ENCODE results near the gene HMX2.
"Not testable (repeated sequence)": the region's sequence is repeated elsewhere in the genome, so short reads cannot be mapped to it uniquely, and the experiment has no call there.

HMX2 gene

DNA sequence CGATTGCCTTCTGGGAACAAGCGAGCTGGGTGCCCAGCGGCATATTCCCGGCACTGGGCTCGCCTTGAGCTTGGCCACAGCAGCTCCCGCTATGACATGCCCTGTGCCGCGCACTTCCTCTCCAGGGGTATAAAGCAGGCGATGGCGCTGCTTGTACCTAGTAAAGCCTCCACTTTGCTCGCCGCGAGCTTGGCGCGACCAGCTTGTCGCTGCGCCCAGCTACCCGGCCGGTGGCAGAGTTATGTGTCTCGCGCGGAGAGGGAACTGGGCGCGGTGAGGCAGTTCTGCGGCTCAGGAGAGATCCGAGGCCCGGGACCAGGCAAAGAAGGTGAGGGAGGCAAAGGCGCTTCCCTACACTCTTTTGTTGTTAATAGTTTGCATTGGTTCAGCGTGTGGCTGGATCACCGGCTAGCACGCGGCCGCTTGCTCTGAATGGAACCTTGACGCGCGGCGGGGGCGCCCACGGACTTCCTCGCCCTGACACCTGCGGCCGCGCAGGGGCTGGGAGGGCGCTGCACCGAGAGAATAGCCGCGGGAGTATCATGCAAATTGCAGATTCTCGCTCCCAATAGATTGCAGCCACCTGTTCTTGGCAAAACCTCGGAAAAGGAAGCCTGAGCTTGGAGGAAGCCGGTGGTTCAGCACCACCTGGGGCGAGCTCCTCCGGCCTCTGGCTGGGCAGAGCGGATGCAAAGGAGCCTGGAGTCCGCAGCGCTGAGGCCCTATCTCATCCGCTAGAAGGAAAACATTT lies 3.2 kb downstream of the HMX2 start:
- DNase-seq (ENCODE audit: low spot score): no peak

DNA sequence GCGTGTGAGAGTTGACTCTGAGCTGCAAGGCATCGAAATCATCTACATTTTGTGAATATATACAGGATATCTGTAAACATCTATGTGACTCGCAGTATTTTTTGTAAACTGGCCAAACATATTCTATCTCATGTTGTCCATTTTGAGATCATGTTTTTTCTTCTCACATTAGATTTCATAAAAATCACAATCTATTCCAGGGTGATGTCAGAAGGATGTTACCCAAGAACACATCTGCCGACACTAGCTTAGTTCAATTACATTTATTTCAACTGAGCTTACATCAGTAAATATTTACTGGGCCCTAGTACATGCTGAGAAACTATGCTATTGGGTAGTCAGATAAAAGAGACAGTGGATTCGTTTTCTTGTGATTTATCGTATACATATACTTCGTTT lies 3.8 kb downstream of the HMX2 start:
- DNase-seq (ENCODE audit: low spot score): no peak

DNA sequence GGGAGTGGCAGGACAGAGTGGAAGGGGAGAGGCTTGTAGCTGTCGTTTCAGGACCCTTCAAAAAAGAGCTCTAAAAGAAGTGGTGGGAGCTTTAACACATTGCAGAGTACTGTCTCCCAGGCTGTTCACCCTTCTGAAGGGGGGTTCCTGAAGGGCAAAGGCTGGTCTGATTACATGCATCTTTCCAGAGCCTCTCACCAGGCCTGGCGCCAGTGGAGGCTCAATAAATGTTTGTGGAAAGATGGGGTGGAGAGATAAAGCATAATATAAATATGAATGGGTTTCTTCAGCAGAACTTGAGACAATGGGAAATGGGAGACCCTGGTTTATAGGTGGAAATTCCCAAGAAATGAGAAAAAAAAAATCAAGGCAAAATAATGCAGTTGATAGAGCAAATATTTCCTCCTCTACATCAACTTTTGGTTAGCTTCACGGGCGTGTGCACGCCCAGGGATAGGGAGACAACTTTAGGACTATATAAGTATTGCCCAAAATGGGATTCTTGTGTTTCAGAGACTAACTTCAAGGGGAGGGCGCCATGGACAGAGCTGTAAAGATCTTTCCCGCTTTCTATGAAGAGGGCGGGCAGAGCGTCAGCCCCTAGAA lies 5.7 kb downstream of the HMX2 start:
- DNase-seq (ENCODE audit: low spot score): no peak

DNA sequence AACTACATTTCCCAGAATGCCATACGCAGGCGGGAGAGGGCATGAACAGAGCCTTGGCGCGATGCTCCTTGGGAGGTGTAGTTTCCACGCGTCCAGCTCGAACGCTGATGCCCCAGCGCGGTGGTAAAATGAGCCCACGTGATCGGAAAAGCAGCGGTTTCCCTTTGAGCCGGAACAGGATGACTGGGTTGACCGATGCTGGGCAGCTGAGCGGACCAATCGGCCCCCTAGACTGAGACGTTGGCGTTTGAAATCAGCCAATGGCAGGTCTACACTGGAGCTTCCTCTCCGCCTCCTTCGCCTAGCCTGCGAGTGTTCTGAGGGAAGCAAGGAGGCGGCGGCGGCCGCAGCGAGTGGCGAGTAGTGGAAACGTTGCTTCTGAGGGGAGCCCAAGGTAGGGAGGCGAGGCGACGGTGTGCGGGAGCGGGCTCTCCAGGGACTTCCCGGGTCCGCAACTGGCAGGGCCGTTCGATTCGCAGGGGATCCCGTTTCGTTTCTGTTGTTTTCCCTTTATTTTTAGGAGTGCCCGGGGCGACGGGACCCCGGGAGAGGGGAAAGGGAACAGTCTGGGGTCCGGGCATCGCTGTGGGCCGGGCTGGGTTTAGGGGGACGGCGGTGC lies 6.3 kb downstream of the HMX2 start, which contains the start of gene BUB3:
BUB3 (plus strand) TSS at position 311 of the 619 bp plus-strand sequence. CDS start 516 bp downstream, outside the sequence.
- DNase-seq (ENCODE audit: low spot score): peak; percentile 98

DNA sequence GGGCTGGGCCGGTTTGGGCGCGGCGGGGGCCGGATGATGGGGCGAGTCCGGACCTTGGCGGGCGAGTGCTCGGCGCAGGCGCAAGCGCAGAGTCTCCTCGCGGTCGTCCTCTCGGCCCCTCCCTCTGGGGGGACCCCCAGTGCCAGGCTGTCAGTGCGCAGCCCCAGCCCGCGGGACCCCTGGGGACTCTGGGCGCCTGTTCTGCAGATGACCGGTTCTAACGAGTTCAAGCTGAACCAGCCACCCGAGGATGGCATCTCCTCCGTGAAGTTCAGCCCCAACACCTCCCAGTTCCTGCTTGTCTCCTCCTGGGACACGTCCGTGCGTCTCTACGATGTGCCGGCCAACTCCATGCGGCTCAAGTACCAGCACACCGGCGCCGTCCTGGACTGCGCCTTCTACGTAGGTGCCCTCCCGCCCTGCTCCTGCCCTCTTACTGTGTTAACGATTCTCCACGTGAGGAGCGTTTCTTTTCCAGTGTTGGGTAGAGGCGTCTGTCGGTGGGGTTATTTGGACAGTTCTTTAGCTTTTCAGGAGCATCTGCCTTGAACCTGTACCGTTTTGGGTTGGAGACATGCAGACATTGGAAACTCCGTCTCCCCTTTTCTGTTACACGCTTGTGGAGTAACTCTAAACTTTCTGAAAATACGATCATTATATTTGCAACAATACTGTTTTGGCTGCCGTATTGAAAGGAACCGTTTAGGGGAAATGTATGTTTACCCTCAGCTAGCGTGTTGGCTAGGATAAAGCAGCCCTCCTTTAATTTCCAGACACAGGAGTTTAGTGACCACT lies 7.0 kb downstream of the HMX2 start:
- DNase-seq (ENCODE audit: low spot score): peak; percentile 85

DNA sequence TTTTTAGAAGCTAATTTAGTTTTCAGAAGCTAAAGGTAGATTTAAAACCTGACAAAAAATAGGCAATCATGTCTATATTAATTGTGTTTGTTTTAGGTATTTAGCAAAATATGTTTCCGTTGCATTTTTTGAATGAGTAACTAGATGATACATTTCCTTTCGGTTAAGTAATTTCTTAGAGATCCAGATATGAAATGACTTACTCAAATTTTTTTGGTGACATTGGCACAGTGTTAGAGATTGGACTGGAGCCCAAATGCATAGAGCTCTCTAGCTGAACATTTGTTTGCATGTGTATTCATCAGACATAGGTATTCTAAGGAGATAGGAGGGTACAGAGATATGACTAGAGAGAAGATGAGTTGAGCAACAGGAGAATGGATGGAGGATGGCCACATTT lies 8.1 kb downstream of the HMX2 start:
- DNase-seq (ENCODE audit: low spot score): no peak

DNA sequence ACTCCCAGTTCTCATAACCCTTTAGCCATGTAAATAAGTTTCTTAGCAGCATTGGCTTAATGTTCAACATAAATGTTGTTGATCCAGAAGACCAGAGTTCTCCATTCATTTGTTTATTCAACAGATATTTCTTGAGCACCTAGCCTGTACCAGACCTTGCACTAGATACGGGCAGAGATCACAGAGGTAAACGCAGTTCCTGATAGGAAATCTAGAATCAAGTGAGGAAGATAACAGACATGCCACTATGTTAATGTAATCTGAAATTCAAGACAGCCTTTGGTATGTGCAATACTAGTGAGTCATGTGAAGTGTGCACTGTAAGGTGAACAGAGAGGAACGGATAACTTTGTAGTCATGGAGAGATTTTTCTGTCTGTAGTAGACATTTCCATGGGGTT lies 9.3 kb downstream of the HMX2 start:
- DNase-seq (ENCODE audit: low spot score): no peak

DNA sequence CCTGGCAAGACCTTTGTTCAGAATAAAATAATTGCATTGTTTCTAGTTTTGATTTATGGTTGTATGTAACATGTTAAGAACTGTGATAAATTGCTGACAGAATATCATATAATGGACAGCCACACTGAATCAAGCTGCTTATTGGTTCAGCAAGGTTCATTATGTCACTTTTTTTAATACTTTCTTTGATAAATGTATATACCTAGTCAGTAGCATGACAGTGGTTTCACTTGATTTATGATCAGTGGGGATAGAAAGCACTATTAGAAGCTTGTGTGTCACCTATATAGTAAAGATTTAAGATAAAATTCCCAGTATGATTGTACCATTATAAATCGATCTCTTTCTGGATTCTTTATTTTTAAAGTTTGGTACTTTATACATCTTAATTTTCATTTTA lies 10.7 kb downstream of the HMX2 start:
- no peak for DNase-seq (ENCODE audit: low spot score)

DNA sequence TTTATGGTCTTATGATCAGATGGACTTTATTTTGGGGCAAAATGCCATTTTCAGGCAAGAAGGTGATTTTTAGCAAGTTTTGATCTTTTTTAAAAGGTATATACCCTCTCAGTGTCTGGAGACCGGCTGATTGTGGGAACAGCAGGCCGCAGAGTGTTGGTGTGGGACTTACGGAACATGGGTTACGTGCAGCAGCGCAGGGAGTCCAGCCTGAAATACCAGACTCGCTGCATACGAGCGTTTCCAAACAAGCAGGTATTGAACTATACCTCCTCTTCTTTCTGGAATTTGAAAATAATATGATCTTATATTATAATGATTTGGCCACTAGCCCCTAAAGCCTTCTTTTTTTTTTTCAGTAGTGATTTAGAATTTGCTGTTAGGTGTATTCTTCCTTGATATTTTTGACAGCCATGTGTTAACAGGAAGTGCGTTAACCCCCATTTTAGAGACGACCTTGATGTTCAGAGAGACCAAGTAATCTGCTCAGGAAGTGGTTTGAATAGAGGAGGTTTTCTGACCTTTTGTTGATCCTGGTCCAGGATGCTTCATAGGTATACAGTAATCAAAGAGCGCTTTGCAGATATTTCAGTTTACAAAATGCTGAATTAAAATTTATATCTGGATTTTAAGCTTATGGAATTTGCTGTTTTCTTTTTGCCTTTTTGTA lies 12.5 kb downstream of the HMX2 start:
- no peak for DNase-seq (ENCODE audit: low spot score)

DNA sequence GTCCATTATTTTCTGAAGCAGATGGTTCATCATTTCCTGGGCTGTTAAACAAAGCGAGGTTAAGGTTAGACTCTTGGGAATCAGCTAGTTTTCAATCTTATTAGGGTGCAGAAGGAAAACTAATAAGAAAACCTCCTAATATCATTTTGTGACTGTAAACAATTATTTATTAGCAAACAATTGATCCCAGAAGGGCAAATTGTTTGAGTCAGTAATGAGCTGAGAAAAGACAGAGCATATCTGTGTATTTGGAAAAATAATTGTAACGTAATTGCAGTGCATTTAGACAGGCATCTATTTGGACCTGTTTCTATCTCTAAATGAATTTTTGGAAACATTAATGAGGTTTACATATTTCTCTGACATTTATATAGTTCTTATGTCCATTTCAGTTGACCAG lies 16.4 kb downstream of the HMX2 start:
- no peak for DNase-seq (ENCODE audit: low spot score)

DNA sequence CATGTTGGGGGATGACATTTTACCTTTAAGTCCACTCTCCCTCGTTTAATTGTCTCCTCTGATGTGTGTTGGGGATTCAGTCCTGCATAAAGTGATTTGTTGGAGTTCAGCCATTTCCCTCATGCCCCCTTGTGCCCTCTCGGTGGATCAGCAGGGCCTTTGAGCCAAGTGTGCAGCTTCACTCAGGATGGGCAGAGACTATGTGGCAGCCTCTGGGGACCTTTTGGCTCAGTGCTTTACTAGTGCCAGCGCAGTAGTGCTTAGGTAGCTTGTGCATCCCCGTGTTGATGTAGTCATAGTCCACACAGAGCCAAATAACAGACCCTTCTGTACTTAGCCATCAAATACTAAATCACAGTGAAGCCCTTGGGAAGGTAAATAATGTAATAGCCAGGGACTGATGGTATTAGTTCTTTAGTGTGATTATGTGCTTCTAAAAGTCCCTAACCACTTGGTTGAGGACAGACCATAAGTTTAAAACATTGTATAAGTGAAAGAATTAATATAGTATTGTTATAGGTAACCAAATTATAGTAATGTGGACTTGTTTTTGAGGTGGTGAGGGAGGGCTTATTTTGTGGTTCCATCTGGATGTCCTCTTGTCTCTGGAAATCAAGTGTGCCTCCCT lies 17.6 kb downstream of the HMX2 start:
- no peak for DNase-seq (ENCODE audit: low spot score)

DNA sequence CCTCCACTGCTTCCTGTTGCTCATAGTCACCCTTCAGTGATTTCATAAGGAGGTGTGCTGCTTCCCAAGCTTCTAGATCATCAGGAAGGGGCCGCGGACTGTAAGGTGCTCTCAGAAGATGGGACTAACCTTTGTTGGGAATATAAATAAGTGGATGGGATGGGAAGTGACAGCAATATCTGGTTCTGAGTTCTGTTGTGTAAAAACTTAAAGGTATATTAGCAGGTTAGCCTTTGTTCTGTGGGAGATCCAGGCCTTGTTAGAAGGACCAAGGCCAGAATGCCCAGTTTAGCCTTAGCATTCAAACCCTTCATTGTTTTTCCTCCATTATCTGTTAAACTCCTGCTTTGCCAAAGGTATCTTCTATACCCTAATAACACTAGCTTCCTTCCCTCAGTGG lies 18.7 kb downstream of the HMX2 start:
- DNase-seq (ENCODE audit: low spot score): no peak

DNA sequence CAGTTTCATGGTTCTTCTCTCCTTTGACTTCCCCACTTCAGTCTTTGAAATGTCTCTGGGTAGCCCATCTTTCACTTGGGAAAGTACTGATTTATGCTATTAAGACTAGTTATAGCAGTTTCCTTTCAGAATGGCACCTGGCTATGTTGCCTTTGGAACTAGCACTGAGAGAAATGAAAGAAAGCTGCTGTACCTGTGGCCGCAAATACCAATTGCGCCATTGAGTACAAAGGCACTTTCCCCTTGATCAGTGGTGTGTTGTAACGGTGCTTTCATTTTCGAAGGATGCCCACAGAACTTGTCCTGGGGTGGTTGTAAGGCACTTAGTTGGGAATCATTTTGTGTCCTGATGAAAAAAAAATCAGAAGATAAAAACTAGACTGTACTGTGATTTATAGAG lies 23.0 kb downstream of the HMX2 start:
- DNase-seq (ENCODE audit: low spot score): no peak

DNA sequence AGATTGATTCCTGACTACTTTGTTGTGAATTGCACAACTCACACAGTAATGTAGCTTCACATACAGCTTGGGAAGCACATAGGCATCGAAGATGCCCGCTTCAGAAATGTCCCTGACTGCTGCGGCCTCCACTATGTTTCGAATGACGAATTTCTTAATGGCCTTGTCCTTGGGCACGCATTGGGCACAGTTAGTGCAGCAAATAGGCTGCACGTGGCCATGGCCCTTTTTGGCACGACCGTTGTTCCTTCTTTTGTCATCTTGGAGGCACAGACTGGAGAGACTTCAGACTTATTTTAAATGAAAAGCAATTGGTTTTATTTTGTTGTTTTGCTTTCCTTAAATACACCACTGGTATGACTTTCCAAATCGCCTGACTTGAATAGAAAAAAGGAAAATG lies 23.7 kb downstream of the HMX2 start:
- not testable (repeated sequence) for DNase-seq (ENCODE audit: low spot score)

DNA sequence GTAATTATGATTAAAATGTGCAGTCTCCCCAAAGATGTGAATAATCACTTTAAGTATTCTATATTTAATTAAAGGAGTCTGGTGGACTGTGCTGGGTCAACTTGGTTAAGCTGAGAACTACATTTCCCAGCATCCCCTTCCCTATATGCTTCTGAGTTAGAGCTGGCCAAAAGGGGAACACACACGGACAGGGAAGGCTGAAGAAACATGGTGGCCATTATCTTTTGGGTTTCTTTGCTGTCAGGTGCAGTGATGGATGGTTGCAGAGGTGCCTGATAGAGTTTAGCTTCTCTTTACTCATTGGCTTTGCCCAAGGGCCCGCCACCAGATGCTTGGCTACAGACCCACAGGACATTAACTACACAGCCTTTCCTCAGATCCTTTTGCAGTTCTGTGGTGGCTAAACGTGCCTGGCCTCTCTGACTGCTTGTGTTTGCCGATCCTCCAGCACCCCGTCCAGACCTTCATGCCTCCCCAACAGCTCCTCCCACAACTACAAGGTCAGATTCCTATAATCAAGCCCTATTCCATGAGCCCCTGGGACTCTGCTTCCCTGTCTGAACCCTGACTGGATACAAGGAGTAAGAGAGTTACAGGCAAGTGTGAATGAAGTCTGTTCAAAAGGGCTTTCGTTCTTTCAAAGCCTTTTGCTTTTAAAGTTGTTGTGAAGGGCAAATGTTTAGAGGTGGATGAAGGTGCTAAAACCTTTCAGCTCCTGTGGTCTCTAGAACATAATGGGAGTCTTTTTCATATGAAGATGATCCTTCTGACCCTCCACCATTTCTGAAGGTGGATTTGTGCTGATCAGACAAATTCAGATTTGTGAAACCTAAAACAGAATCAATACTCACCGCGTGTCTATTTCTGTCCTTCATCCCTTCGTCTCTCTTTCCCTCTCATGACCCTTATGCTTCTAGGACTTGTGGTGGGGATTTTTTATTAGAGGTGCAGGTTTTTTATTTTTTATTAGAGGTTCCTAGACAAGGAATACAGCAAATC lies 27.8 kb downstream of the HMX2 start:
- DNase-seq (ENCODE audit: low spot score): no peak

DNA sequence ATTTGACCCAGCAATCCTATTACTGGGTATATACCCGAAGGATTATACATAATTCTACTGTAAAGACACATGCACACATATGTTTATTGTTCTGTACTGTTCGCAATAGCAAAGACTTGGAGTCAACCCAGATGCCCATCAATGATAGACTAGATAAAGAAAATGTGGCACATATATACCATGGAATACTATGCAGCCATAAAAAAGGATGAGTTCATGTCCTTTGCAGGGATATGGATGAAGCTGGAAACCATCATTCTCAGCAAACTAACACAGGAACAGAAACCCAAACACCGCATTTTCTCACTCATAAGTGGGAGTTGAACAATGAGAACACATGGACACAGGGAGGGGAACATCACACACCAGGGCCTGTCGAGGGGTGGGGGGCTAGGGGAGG lies 30.5 kb downstream of the HMX2 start:
- not testable (repeated sequence) for DNase-seq (ENCODE audit: low spot score)

DNA sequence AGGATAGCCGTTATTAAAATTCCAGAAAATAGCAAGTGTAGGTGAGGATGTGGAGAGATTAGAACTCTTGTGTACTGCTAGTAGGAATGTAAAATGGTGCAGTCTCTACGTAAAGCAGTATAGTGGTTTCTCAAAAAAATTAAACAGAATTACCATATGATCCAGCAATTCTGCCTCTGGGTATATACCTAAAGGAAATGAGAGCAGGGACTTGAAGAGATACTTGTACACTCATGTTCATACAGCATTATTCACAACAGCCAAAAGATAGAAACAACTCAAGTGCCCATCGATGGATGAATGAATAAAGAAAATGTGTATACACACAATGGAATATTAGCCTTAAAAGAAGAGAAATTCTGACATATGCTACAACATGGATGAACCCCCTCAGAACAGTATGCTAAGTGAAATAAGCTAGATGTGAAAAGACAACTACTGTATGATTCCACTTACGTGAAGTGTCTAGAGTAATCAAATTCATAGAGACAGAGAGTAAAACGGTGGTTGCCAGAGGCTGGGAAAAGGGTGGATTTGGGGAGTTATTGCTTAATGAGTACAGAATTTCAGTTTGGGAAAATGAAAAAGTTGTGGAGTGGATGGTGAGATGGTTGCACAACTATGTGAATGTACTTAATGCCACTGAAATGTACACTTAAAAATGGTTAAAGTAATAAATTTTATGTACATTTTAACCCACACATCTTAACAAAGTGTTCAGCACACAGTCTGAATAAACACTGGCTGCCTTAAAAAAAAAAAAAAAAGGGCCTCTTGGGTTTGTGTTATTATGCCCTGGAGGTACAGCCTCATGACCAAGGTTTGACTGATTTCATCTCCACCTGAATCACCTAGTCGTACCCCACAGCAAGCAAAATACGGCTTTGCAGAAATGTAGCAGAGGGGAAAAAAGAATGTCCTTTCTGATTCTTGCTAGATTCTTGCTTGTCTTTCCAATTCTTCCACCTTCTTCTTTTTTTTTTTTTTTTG lies 32.5 kb downstream of the HMX2 start:
- DNase-seq (ENCODE audit: low spot score): no peak

DNA sequence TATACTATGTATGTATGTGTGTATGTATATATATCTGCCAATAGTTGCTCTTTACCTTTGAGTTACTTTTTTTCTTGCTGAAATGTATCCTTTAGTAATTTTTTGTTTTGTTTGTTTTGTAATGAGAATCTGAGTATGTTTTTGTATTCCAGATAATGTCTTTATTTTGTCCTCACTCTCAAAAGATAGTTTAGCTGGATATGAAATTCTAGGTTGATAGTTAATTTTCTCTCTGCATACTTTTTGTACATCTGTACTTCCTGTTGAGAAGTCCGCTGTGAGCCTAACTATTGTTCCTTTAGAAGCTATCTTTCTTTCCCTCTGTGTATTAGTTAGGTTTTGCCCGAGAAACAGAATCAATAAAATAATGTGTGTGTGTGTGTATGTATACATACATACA lies 35.8 kb downstream of the HMX2 start:
- DNase-seq (ENCODE audit: low spot score): no peak

DNA sequence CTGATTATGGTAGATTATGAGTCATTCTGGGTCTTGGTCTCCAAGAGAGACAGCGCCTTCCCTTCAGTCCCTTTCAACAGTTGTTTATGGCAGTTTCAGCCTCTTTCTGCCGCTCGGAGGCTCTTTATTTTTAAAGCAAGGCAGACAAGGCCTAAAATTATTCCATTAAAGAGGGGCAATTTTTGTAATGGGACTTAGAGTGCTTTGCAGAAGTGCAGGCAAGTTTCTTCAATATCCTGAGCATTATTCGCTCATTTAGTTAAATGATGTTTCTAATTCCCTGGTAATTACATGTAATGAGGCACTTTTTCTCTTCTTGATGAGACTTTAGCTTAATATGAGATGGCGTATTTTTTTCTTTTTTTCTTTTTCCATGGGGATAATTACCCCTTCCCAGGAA lies 39.8 kb downstream of the HMX2 start:
- no peak for DNase-seq (ENCODE audit: low spot score)

Measured in AG20443 (cell line).